Embryonic facial prominence (tissue), 1 donor: ENCODE results near the gene KCNMB4.

Experiments
- DNase-seq: peaks from one replicate; pipeline ENCODE4 v3.0.0-alpha.2; 2016; ENCODE audit errors: extremely low spot score

KCNMB4 gene, protein sequence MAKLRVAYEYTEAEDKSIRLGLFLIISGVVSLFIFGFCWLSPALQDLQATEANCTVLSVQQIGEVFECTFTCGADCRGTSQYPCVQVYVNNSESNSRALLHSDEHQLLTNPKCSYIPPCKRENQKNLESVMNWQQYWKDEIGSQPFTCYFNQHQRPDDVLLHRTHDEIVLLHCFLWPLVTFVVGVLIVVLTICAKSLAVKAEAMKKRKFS

GRCh38 chr12:70365648-70366518, at the start of gene KCNMB4:
TSS of gene KCNMB4 (plus strand) at chr12:70366290. CDS start at chr12:70366735, 445 bp downstream.
- peak; percentile 17 for DNase-seq

DNA sequence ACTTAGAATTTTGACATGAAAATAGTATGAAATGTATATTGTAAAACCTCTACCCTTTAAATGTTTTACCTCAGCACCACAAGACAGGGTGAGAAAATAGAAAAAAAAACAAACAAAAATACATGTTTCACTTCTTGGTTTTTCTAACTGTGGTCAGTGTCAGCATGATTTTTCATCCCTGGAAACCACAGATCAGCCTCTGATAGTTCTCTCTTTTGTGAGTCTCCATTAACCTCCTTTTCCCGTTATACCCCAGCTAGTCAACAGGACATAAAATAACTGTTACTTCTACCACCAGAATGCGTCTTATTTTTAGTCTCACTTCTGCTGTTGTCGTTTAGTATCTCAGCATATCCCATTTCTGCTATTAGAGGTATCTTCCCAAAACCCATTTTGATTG, 48.3 kb upstream of the KCNMB4 start:
- DNase-seq: no peak

DNA sequence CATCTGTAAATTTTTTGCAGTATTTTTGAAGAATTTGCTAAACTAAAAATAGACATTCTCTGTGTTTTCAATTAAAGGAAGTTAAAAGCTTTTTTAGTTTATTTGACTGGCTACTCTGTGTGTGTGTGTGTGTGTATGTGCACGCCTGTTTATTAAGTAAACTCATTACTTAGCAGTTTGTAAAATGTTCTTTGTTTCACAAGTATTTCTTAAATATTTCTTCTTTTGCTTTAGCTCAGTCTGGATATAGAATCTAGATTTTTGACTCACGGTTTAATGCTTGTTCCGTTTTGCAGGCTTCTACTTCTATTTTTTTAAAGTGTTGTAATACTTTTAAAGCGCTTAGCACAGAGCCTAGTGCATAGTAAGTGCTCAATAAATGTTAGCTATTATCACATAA, 46.5 kb upstream of the KCNMB4 start:
- DNase-seq: no peak

GRCh38 chr12:70321191-70321590, 44.9 kb upstream of the KCNMB4 start:
- DNase-seq: no peak

DNA sequence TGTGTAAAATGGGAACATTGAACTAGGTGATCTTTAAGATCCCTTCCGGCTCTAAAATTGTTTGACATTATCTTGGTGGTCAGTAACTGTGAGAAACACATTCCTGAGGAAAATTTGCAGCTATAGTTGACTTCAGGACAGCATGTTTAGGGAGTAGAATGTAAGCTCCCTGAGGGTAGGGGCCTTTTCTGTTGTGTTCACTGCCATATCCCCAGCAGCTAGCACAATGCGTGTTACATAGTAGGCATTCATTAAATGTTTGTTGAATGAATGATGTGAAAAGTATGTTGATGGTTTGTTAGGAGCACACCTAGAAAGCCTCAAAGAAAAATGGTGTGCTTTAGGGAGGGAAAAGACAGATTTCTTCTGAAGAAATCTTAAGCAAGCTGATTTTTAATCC, 38.5 kb upstream of the KCNMB4 start:
- DNase-seq: no peak

DNA sequence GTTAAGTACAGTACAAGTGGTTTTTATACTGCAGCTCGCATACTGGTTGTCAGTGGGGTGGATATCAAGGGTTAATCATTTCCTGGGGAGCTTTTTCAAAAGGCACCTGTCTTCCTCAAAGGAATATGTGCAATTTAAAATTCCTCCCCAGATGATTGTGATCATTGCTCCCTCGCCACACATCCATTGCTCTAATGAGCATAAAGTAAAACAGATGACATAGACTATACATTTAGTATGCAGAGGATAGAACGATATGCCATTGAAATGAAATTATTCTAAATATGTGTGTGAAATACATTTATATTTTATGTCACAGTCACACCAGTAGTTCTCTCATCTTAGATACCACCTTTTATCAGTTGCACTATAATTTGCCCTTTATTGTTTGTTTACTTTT, 36.4 kb upstream of the KCNMB4 start:
- DNase-seq: no peak

GRCh38 chr12:70330158-70330557, 35.9 kb upstream of the KCNMB4 start:
- no peak for DNase-seq

DNA sequence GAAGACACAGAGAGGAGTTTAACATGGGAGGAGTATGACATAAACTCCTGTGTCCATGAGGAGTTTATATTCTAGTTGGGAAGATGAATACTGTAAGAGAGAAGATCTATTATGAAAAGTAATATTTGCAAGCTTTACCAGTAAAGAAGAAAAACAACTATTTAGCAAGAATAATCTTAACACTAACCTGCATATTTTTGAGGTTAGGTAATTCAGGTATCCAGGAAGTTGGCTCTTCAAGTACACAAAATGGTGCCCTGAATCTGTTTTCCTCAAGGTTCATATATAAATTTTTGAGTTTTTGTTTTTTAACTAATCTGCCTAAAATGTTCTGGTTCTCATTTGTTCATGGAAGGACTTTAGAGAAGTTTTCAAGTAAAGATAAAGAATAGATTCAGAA, 33.9 kb upstream of the KCNMB4 start:
- no peak for DNase-seq

DNA sequence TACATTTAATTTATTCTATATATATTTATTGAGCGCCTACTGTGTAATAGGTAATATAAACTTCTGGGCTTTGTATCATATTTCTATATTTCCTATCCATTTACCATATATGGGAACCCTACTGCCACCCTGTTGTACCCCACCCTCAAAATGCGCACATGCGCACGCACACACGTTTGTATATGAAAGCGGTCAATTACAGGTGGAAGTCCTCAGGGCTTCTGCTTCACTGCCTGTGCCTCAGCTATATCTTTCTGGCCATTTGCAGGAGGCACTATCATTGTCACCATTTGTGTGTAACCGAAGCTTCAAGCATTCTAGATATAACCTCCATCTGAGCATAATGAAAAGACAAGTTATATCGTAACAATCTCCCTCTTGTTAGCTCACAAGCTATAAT, 31.3 kb upstream of the KCNMB4 start:
- no peak for DNase-seq

DNA sequence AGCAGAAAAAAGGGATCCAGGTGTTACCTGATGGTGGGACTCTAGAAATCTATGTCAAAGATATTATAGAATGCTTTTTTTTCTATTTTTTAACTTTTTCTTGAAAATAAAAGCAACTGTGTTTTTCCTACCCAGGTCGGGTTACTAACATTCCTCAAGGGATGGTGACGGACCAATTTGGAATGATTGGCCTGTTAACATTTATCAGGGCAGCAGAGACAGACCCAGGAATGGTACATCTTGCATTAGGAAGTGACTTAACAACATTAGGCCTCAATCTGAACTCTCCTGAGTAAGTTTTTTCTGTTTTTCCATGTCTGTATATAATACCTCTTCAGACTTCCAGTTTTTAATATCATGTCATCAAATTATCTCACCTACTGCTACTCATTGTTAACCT, 27.6 kb upstream of the KCNMB4 start:
- DNase-seq: no peak

GRCh38 chr12:70351076-70351475, 15.0 kb upstream of the KCNMB4 start:
- DNase-seq: no peak

DNA sequence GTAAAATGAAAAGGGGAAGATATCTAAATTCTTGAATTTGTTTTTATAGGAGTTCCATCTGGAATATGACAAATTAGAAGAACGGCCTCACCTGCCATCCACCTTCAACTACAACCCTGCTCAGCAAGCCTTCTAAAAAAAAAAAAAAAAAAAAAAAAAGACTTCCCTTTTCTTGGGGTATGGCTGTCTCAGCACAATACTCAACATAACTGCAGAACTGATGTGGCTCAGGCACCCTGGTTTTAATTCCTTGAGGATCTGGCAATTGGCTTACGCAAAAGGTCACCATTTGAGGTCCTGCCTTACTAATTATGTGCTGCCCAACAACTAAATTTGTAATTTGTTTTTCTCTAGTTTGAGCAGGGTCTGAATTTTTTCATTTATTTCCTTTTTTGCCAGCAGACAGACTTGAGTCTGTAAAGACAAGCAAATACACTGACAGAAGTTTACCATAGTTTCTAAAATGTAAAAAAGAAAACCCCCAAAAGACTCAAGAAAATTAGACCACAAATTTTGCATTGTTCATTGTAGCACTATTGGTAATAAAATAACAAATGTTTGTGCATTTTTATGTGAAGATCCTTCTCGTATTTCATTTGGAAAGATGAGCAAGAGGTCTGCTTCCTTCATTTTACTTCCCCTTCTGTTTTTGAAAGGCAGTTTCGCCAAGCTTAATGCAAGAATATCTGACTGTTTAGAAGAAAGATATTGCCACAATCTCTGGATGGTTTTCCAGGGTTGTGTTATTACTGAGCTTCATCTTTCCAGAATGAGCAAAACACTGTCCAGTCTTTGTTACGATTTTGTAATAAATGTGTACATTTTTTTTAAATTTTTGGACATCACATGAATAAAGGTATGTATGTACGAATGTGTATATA, 12.1 kb upstream of the KCNMB4 start:
- no peak for DNase-seq

GRCh38 chr12:70354787-70355186, 11.3 kb upstream of the KCNMB4 start:
- DNase-seq: no peak

DNA sequence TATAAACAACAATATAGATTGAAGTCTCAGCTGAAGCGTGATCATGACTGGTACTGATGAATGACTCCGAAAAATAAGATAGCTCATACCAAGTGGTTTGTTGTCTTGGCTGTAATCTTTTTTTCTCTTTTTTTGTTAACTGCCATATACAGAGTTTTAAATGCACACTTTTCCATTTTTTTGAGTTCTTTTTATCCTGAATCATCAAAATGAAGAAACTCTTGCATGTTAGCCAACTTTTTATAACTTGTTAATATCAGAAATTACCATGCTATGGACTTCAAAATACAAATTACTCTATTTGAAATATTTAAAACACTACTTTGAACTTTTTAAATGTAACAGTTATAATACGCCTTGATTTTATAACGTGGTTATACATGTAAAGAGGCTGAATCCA, 10.1 kb upstream of the KCNMB4 start:
- DNase-seq: no peak

DNA sequence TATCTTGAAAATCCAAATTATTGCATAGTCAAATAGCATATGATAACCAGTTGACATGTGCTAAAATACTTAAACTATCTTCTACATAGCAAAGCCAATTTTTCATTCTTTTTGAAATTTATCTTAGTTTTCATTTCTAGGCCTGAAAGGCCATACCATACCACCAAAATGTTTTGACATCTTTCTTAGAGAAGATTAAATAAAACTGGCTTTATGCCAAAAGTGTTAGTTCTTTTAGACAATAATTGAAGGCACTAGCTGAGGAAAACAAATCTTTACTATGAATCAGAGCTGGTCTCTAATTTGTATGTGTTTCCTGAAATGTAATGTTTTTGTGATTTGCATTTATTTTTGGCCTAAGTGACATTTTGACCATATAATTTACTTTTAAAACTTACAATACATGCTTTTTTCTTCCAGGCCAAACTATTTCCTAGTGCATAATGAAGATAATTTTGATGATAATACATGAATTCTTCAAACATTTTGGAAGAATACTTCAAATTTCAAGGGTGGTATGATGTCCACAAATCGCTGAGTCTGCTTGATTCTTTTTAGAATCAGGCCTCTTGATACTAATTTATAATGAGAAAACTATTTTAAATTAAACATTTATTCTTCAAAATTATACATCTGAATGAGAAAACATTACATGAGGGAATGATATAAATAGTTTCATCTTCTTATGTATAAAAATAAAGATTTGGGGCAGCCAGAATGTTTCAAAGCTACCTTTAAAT, 6.5 kb upstream of the KCNMB4 start:
- no peak for DNase-seq

DNA sequence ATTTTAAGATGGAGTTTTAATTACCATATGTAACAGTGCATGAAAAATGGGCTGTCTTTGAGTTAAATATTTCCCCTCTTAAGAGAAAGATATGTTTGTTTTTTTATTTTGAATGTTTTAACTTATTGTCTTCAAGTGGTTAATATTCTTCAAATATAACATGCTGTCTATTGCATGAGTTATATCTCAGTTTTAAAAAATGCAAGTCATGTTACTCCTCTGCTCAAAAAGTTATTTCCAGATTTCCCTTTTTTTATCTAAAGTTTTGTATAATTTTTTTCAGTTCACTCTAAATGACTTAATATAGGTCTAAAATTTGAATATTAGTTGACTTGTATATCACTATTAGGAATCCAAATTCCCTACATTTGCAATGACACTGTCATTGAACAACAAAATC, 5.9 kb upstream of the KCNMB4 start:
- no peak for DNase-seq

DNA sequence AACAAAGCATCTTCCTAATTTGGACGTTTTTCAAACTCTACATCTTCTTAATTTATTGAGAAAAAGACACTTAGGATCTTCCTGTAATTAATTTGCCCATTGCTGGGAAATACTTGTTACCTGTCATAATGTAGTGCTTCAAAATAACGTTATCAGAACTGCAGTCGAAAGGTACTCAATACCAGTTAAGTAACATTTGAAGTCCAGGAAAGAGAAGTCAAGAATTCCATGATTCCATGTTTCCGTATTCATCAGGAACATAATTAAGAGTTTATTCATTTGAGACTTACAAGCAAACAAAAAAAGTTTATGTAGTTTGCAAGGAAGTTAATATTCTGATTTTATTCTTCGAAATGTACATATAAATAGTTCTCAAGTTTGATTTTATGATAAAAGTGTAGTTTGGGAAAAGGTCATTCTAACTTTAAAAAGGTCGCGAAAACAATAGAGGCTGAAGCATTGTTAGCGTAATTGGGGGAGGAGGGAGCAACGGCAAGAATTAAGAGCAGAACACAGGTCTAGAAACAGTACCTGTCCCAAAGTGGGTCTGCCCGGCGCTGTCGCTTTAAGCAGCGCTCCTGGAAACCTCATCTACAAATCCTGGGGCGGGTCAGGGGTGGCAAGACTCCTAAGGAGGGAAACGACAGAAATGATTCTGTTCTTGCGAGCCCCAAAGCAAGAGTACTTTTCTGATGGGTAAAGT, 1.2 kb upstream of the KCNMB4 start:
- DNase-seq: no peak

- no peak for DNase-seq
These were observed 767 bp upstream of the KCNMB4 start for GRCh38 chr12:70365398-70365647.

- DNase-seq: no peak
These were observed 629 bp downstream of the KCNMB4 start for GRCh38 chr12:70366581-70367257.

- DNase-seq: no peak
These were observed 1.4 kb downstream of the KCNMB4 start for GRCh38 chr12:70367258-70368141.
